Suprapubic skin (tissue), 4 donors: ENCODE data around the gene F10. TPM values are rescaled to one million over a fixed set of nuclear protein-coding genes. Genes with fewer than 3 reads are reported as not detected.

ENCODE experiments used
- DNase-seq, 2 donors: peaks; one replicate each; pipeline ENCODE4 v3.0.0-alpha.2; 2019; ENCODE audit warnings: low spot score in 2 of 2
- H3K27ac ChIP-seq: fragments of 200-600 bp; sonication (generic); one replicate; pipeline ENCODE4 v1.5.1; 2019
- H3K27me3 ChIP-seq: fragments of 200-600 bp; sonication (generic); one replicate; pipeline ENCODE4 v1.5.1; 2019
- H3K36me3 ChIP-seq: fragments of 200-600 bp; sonication (generic); one replicate; pipeline ENCODE4 v1.5.1; 2019
- H3K4me1 ChIP-seq: fragments of 200-600 bp; sonication (generic); one replicate; pipeline ENCODE4 v1.5.1; 2019
- H3K4me3 ChIP-seq: fragments of 200-600 bp; sonication (generic); one replicate; pipeline ENCODE4 v1.5.1; 2019; ENCODE audit warnings: mild to moderate bottlenecking
- H3K9me3 ChIP-seq: fragments of 200-600 bp; sonication (generic); one replicate; pipeline ENCODE4 v1.5.1; 2019
- CTCF ChIP-seq, 2 donors: fragments of 200-600 bp in 1 of 2; fragments of 450-650 bp in 1 of 2; sonication (generic) in 1 of 2; IDR thresholded peaks; one replicate each; pipeline ENCODE4 v1.5.1; 2016 to 2019; ENCODE audit warnings: antibody characterized with exemption in 2 of 2, mild to moderate bottlenecking in 1 of 2, moderate library complexity in 1 of 2
- EP300 ChIP-seq: sonication (generic); formaldehyde crosslinking; IDR thresholded peaks from one replicate; pipeline ENCODE4 v1.6.1; 2017; ENCODE audit warnings: antibody characterized with exemption
- POLR2A ChIP-seq, 2 donors: fragments of 450-650 bp; IDR thresholded peaks; one replicate each; pipeline ENCODE4 v1.6.1; 2017; ENCODE audit warnings: antibody characterized with exemption in 2 of 2, mild to moderate bottlenecking in 2 of 2, moderate library complexity in 2 of 2
- POLR2AphosphoS5 ChIP-seq, 3 donors: sonication (generic); formaldehyde crosslinking; IDR thresholded peaks; one replicate each; pipeline ENCODE4 v1.6.1; 2017; ENCODE audit warnings: antibody characterized with exemption in 3 of 3
- WGBS: methylation state at CpG from one replicate; pipeline ENCODE4 v1.1.5; 2018; 5-methylcytosine and 5-hydroxymethylcytosine counted together
- total RNA-seq, 4 donors: library from RNA; depleted of rRNA; stranded (reverse); fragments of >200 nt; gene quantifications; one replicate each; pipeline ENCODE4 v1.1.0, GENCODE V29; 2016

The F10 gene
- total RNA-seq, 4 donors from 2014 or later: 4.9 to 7.8 (median 6.7) TPM

GRCh38 chr13:113142876-113143275 lies 20.3 kb downstream of the F10 start:
- no peak overlapping the region for H3K4me3 ChIP-seq
- no peak for DNase-seq
- H3K36me3 ChIP-seq: no peaks in the 10 kb centered on the region
- no peaks in the 10 kb centered on the region for H3K9me3 ChIP-seq
- WGBS: 73% methylated on average over 6 of the region's 7 CpGs
- no peaks in the 10 kb centered on the region for H3K4me1 ChIP-seq
- H3K27me3 ChIP-seq: no peaks in the 10 kb centered on the region
- H3K27ac ChIP-seq: no peak overlapping the region
- TF ChIP-seq POLR2AphosphoS5 (IDR thresholded peaks at IDR 0.05) (no peak), EP300 (no peak), CTCF (IDR thresholded peaks at IDR 0.05) (no peak), POLR2A (IDR thresholded peaks at IDR 0.05) (no peak)

GRCh38 chr13:113143466-113144254 lies 21.1 kb downstream of the F10 start:
- Histone ChIP-seq H3K27me3 (no peaks in the 10 kb centered on the region), H3K4me1 (no peaks in the 10 kb centered on the region), H3K27ac (no peak overlapping the region), H3K36me3 (no peaks in the 10 kb centered on the region), H3K9me3 (no peaks in the 10 kb centered on the region), H3K4me3 (no peak overlapping the region)
- 91% methylated on average over 27 of the region's 39 CpGs for WGBS
- TF ChIP-seq POLR2AphosphoS5 (IDR thresholded peaks at IDR 0.05): no peak
- no peak for TF ChIP-seq CTCF (IDR thresholded peaks at IDR 0.05)
- TF ChIP-seq POLR2A (IDR thresholded peaks at IDR 0.05): no peak
- no peak for TF ChIP-seq EP300
- no peak for DNase-seq

- 97% methylated on average over 5 of the region's 12 CpGs for WGBS
- Histone ChIP-seq H3K27ac (no peak overlapping the region), H3K4me1 (no peaks in the 10 kb centered on the region), H3K36me3 (no peaks in the 10 kb centered on the region), H3K9me3 (no peaks in the 10 kb centered on the region), H3K4me3 (no peak overlapping the region), H3K27me3 (no peaks in the 10 kb centered on the region)
- TF ChIP-seq CTCF (IDR thresholded peaks at IDR 0.05) (no peak), EP300 (no peak), POLR2A (IDR thresholded peaks at IDR 0.05) (no peak), POLR2AphosphoS5 (IDR thresholded peaks at IDR 0.05) (no peak)
- no peak for DNase-seq
Observed at GRCh38 chr13:113144255-113144629, 21.6 kb downstream of the F10 start.

- Histone ChIP-seq H3K4me3 (no peak overlapping the region), H3K27ac (no peak overlapping the region), H3K4me1 (no peaks in the 10 kb centered on the region), H3K36me3 (no peaks in the 10 kb centered on the region), H3K27me3 (no peaks in the 10 kb centered on the region), H3K9me3 (no peaks in the 10 kb centered on the region)
- DNase-seq: no peak
- 81% methylated on average over 12 of the region's 12 CpGs for WGBS
- TF ChIP-seq CTCF (IDR thresholded peaks at IDR 0.05) (no peak), POLR2A (IDR thresholded peaks at IDR 0.05) (no peak), EP300 (no peak), POLR2AphosphoS5 (IDR thresholded peaks at IDR 0.05) (no peak)
Observed at GRCh38 chr13:113145496-113145895, 22.9 kb downstream of the F10 start.

- H3K4me1 ChIP-seq: no peaks in the 10 kb centered on the region
- 83% methylated on average over 14 of the region's 15 CpGs for WGBS
Observed at GRCh38 chr13:113145911-113146598, 23.5 kb downstream of the F10 start.

More at GRCh38 chr13:113145911-113146598, 23.5 kb downstream of the F10 start:
- no peaks in the 10 kb centered on the region for H3K36me3 ChIP-seq
- no peak for DNase-seq
- H3K9me3 ChIP-seq: no peaks in the 10 kb centered on the region
- H3K4me3 ChIP-seq: no peak overlapping the region
- H3K27me3 ChIP-seq: no peaks in the 10 kb centered on the region
- H3K27ac ChIP-seq: no peak overlapping the region
- TF ChIP-seq POLR2AphosphoS5 (IDR thresholded peaks at IDR 0.05): no peak
